ENCODE measurements around the gene SENP2. TPM values are rescaled to one million over a fixed set of nuclear protein-coding genes. Genes with fewer than 3 reads are reported as not detected.

Gene SENP2
- total and polyA plus RNA-seq, 9 of the 15 experiments (the other 6 are each of a cell fraction or from before 2014, with no cell fraction given): 11.8 to 67.1 (median 41.1) TPM

DNA sequence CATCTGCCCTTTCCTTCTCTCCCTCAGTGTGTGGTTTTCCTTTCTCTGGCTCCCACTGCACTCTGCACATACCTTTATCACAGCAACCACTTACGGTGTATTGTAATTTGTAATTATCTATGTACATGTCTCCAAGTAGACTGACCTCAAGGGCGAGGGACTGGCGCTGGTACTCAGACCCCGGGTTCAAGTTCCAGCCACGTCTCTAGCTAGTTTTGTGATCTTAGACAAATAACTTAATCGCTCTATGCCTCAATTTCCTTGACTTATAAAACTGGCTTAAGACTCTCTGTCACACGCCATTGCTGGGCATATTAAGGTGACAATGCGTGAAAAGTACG, 607 bp upstream of the SENP2 start (continued):
- TF ChIP-seq, protein P1, sequence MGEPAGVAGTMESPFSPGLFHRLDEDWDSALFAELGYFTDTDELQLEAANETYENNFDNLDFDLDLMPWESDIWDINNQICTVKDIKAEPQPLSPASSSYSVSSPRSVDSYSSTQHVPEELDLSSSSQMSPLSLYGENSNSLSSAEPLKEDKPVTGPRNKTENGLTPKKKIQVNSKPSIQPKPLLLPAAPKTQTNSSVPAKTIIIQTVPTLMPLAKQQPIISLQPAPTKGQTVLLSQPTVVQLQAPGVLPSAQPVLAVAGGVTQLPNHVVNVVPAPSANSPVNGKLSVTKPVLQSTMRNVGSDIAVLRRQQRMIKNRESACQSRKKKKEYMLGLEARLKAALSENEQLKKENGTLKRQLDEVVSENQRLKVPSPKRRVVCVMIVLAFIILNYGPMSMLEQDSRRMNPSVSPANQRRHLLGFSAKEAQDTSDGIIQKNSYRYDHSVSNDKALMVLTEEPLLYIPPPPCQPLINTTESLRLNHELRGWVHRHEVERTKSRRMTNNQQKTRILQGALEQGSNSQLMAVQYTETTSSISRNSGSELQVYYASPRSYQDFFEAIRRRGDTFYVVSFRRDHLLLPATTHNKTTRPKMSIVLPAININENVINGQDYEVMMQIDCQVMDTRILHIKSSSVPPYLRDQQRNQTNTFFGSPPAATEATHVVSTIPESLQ (CRISPR knock-in tag; IDR thresholded peaks at IDR 0.05): no peak
- TF ChIP-seq, protein P2, sequence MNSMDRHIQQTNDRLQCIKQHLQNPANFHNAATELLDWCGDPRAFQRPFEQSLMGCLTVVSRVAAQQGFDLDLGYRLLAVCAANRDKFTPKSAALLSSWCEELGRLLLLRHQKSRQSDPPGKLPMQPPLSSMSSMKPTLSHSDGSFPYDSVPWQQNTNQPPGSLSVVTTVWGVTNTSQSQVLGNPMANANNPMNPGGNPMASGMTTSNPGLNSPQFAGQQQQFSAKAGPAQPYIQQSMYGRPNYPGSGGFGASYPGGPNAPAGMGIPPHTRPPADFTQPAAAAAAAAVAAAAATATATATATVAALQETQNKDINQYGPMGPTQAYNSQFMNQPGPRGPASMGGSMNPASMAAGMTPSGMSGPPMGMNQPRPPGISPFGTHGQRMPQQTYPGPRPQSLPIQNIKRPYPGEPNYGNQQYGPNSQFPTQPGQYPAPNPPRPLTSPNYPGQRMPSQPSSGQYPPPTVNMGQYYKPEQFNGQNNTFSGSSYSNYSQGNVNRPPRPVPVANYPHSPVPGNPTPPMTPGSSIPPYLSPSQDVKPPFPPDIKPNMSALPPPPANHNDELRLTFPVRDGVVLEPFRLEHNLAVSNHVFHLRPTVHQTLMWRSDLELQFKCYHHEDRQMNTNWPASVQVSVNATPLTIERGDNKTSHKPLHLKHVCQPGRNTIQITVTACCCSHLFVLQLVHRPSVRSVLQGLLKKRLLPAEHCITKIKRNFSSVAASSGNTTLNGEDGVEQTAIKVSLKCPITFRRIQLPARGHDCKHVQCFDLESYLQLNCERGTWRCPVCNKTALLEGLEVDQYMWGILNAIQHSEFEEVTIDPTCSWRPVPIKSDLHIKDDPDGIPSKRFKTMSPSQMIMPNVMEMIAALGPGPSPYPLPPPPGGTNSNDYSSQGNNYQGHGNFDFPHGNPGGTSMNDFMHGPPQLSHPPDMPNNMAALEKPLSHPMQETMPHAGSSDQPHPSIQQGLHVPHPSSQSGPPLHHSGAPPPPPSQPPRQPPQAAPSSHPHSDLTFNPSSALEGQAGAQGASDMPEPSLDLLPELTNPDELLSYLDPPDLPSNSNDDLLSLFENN (IDR thresholded peaks at IDR 0.05; ENCODE audit: low read depth in 2 of 2, low read length in 2 of 2): no peak
- no peak for TF ChIP-seq ZNF699 (CRISPR knock-in tag; IDR thresholded peaks at IDR 0.05; ENCODE audit: insufficient replicate concordance)
- TF ChIP-seq, protein P3, sequence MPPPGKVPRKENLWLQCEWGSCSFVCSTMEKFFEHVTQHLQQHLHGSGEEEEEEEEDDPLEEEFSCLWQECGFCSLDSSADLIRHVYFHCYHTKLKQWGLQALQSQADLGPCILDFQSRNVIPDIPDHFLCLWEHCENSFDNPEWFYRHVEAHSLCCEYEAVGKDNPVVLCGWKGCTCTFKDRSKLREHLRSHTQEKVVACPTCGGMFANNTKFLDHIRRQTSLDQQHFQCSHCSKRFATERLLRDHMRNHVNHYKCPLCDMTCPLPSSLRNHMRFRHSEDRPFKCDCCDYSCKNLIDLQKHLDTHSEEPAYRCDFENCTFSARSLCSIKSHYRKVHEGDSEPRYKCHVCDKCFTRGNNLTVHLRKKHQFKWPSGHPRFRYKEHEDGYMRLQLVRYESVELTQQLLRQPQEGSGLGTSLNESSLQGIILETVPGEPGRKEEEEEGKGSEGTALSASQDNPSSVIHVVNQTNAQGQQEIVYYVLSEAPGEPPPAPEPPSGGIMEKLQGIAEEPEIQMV (tag; conservative IDR thresholded peaks at IDR 0.05; ENCODE audit: low read depth): no peak
- TF ChIP-seq BCOR (IDR thresholded peaks at IDR 0.05): no peak
- TF ChIP-seq, protein P4, sequence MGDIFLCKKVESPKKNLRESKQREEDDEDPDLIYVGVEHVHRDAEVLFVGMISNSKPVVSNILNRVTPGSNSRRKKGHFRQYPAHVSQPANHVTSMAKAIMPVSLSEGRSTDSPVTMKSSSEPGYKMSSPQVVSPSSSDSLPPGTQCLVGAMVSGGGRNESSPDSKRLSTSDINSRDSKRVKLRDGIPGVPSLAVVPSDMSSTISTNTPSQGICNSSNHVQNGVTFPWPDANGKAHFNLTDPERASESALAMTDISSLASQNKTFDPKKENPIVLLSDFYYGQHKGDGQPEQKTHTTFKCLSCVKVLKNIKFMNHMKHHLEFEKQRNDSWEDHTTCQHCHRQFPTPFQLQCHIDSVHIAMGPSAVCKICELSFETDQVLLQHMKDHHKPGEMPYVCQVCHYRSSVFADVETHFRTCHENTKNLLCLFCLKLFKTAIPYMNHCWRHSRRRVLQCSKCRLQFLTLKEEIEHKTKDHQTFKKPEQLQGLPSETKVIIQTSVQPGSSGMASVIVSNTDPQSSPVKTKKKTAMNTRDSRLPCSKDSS (IDR thresholded peaks at IDR 0.05; ENCODE audit: low read depth, partially characterized antibody): no peak
- no peak for TF ChIP-seq HDAC8 (tag; IDR thresholded peaks at IDR 0.05)
- no peak for TF ChIP-seq ZNF384 (IDR thresholded peaks at IDR 0.05; ENCODE audit: low read depth, low read length)
- no peak for TF ChIP-seq ZNF316 (IDR thresholded peaks at IDR 0.05)
- 0 out of 2 replicates have a peak, but pooled peaks have one; percentile 56 for TF ChIP-seq ELF2 (CRISPR knock-in tag; IDR thresholded peaks at IDR 0.05)
- TF ChIP-seq, protein P5, sequence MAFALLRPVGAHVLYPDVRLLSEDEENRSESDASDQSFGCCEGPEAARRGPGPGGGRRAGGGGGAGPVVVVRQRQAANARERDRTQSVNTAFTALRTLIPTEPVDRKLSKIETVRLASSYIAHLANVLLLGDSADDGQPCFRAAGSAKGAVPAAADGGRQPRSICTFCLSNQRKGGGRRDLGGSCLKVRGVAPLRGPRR (CRISPR knock-in tag; IDR thresholded peaks at IDR 0.05): no peak
